ENCODE results near the gene YRDC.

DNA sequence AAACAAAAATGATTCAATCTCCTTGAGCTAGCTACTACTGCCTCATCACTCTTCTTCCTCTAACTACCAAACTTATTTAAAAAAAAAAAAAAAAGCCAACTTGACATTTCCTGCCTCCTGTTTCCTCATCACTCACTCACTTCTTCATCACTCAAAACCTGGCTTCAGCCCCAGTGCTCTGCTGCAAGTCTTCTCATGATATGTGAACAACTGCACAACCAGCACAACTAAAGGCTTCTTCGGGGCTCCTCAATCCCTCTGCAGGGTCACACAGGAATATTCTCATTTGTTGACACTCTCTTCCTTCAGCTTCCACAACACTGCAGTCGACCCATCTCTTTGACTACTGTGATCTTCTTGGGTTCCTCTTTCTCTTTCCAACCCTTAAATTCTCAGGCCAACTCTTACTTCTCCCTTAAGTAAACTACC lies 43.8 kb upstream of the YRDC start:
- no peak for TF ChIP-seq TAF1 (IDR thresholded peaks at IDR 0.05; ENCODE audit: borderline replicate concordance, low read depth, low read length)
- TF ChIP-seq, protein P1, sequence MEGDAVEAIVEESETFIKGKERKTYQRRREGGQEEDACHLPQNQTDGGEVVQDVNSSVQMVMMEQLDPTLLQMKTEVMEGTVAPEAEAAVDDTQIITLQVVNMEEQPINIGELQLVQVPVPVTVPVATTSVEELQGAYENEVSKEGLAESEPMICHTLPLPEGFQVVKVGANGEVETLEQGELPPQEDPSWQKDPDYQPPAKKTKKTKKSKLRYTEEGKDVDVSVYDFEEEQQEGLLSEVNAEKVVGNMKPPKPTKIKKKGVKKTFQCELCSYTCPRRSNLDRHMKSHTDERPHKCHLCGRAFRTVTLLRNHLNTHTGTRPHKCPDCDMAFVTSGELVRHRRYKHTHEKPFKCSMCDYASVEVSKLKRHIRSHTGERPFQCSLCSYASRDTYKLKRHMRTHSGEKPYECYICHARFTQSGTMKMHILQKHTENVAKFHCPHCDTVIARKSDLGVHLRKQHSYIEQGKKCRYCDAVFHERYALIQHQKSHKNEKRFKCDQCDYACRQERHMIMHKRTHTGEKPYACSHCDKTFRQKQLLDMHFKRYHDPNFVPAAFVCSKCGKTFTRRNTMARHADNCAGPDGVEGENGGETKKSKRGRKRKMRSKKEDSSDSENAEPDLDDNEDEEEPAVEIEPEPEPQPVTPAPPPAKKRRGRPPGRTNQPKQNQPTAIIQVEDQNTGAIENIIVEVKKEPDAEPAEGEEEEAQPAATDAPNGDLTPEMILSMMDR (IDR thresholded peaks at IDR 0.05), result no peak
- TF ChIP-seq, protein P2, sequence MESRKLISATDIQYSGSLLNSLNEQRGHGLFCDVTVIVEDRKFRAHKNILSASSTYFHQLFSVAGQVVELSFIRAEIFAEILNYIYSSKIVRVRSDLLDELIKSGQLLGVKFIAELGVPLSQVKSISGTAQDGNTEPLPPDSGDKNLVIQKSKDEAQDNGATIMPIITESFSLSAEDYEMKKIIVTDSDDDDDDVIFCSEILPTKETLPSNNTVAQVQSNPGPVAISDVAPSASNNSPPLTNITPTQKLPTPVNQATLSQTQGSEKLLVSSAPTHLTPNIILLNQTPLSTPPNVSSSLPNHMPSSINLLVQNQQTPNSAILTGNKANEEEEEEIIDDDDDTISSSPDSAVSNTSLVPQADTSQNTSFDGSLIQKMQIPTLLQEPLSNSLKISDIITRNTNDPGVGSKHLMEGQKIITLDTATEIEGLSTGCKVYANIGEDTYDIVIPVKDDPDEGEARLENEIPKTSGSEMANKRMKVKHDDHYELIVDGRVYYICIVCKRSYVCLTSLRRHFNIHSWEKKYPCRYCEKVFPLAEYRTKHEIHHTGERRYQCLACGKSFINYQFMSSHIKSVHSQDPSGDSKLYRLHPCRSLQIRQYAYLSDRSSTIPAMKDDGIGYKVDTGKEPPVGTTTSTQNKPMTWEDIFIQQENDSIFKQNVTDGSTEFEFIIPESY (IDR thresholded peaks at IDR 0.05; ENCODE audit: borderline replicate concordance, low read depth), result no peak
- no peak for TF ChIP-seq POLR2AphosphoS5 (IDR thresholded peaks at IDR 0.05; ENCODE audit: low read depth, low read length)
- TF ChIP-seq EZH2phosphoT487 (IDR thresholded peaks at IDR 0.05; ENCODE audit: borderline replicate concordance, low read depth), result no peak
- TF ChIP-seq, protein P3, sequence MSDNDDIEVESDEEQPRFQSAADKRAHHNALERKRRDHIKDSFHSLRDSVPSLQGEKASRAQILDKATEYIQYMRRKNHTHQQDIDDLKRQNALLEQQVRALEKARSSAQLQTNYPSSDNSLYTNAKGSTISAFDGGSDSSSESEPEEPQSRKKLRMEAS (IDR thresholded peaks at IDR 0.05; ENCODE audit: low read depth), result no peak
- no peak for TF ChIP-seq RFX5 (IDR thresholded peaks at IDR 0.05; ENCODE audit: low read length)
- no peak for TF ChIP-seq FOSL2 (IDR thresholded peaks at IDR 0.05; ENCODE audit: borderline replicate concordance, low read depth)

Data from SK-N-SH (cell line).